ENCODE results near the gene SLC37A1.

SLC37A1 gene

DNA sequence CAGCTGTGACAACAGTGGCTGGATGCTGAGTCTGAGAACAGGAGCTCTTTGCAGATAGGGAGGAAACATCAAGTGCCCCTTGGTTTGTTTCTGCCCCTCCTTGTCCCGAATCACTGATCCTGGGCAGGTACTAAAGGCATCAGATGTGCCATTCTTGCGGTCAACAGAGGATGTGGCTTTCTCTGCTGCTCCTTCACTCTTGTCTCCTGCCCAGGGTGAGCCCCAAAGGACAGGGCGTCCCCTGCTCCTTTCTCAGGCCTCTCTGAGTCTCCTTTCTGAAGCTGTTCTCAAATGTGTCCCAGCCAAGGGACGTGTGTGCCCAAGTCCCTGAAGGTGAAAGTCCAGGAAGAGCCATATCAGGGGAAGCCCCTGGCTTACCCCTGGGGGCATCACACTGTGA is 31.7 kb downstream of the SLC37A1 start:
- DNase-seq (ENCODE audit: low read depth) = no peak

DNA sequence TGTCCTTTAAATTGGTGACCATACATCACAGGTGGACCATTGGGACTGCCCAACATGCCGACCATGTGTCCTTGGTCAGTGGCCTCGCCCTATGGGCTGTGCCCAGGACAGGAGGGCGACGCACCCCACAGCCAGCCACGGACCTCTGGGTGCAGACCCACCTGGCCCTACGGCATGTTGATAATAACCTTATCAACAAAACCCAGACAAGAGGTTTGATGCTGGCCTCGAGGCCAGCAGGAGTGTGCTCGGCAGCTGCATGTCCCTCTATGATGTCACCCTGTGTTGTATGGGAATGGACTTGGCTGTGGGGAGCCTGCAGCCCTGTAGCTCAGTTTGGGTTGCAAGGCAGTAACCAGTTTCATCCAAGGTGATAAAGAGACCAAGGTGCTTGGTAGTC is 32.1 kb downstream of the SLC37A1 start:
- no peak for DNase-seq (ENCODE audit: low read depth)

DNA sequence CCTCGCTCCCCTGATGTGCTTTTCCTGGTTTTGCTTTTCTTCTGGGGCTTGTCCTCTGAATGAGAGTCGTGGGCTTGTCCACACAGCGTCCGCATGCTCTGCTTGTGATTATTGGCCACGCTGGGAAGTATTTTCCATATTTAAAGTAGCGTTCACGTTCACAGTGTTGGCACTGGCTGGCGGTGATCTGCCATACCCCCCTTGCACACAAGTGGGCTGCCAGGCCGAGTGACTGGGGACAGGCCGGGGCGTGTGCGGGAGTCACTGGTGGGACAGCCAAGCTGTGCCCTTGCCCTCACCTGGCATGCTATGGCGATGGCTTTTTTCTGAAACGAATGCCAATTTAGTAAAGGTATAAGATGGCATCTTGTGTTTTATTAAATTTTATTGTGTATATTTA is 32.8 kb downstream of the SLC37A1 start:
- no peak for DNase-seq (ENCODE audit: low read depth)

DNA sequence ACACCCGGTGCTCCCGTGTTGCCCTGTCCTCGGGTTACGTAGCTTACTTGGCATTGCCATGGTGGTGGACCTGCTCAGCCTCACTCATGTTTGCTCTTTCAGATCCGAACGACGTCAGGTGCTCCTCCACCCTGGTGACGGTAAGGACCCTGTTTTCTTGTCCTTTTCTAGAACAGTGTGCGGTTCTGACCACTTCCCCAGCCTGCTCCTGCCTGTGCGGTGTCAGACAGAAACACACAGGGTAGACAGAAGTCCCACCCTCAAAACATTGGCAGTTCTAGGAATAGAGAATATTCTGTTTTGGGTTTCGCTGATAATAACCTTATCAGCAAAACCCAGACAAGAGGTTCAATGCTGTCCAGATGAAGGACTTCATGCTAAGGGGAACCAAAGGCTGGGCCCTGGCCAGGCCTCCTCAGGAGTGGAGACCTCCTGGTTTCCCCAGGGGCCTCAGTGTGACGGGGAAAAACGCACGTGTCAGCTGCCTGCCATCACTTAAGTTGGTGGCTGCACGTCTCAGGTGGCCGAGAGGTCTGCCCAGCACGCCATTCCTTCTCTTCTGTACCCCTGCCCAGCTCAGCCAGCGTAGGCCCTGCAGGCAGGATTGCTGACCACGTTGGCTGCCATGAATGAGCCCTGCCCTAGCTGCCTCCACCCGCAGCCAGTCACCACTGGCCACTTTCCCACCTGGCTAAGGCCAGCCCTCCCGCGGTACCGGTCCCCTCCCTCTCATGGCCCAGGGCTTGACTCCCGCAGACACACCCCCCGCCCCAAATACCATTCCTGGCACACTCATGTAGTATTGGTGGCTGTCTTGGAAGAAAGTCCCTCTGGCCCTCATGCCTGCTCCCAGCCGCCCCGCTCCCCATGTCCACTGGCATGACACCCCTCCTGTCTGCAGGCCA is 33.6 kb downstream of the SLC37A1 start:
- no peak for DNase-seq (ENCODE audit: low read depth)

DNA sequence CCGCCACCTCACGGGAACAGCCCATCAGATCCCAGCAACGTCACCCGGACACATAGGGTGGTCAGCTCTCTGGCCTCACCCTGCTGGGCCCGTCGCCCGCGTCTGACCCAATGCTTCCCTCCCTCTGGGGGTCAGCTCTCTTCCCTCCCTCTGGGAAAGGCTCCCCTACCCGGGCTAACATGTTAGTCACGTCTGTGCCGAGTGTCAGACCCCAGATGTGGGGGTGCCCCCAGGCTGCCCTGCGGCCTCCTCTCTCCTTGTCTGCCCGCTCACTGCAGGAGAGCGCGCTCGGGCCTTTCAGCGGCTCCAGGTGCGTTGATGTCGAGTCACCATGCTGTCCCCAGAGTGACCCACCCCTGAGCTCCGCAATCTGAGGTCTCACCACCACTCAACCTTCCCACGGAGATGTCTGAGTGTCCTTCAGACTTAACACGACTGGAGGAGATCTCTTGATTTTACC is 34.3 kb downstream of the SLC37A1 start:
- DNase-seq (ENCODE audit: low read depth) = no peak

DNA sequence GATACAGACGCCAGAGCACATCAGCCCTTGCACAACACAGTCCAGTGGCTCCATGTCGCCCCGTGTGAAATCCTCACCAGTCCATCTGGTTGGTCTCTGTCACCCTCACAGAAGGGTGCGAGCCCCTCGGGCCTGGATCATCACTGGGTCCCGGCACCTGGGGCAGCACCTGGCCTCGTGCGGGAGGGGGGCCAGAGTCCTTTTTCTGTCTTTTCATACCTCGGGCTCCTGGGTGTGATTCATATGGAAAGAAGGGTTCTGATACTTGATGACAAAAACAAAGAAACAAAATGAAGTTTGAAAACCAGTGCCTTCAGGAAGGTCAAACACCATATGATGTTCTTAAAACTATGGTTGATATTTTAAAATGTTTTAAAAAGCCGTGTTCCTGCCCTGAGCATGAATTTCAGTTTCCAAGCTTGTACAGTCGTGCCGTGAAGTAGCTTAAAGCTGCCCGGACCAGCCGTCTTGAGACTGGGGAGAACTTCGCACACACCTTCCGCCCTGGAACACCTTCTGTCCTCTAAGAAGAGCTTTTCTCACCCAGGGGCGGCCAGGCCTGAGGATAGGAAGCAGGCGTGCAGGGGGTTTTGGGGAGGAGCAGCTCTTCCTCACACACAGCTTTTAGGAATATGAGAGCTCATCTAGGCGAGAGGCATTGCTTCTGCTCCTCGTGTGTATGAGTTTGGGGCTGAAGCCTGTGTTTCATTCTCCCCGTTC is 35.2 kb downstream of the SLC37A1 start:
- DNase-seq (ENCODE audit: low read depth) = no peak

DNA sequence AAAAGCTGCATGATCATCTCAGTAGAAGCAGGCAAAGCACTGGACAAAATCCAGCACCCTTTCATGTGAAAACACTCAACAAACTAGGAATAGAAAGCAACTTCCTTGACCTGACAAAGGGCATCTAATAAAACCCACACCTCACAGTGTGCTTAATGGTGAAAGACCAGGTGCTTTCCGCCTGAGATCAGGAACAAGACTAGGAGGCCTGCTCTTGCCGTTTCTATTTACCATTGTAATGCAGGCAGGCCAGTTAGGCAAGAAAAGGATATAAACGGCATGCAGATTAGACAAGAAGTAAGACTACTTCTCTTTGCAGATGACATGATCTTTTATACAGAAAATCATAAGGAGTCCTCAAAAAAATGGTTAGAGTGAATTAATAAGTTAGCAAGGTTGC is 37.2 kb downstream of the SLC37A1 start:
- DNase-seq (ENCODE audit: low read depth) = no peak

DNA sequence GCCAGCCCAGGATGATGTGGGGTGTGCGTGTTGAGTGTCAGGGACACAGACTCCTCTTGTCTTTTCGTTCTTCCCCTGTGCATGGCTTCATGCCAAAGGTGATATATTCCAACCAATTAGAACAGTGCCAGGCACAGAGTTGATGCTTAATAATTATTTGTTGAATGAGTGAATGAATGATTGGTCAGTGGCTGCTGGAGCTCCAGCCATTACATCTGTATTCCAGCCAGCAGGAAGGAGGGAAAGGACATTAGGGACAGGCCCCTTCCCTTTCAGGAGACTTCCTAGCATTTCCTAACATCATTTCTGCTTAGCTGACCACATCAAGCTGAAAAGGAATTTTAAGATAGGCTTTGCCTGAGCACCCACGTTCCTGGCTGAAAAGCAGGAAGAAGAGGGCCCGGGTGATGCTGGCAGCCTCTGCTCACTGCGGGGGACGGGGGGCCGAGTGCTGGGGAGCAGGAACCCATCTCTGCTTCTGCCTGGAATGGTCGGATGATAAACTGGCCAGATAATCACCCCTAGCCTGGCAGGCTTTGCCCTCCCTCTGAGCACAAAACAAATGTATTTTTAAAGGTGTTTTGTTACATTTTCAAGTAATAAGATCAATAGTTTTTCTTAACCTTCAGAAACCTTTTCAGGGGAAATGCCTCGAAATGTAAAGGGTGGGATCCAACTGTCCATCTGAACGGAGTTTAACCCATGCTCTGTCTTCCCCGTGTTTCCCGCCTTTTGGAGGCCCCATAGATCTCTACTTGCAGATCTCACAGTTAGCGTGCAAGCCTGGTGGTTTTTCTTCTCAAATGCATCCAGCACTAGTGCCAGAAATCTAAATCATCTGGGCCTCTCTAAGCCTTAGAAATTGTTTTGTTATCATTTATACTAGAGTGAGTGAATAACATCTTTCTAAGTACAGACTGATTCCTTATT is 39.0 kb downstream of the SLC37A1 start:
- no peak for DNase-seq (ENCODE audit: low read depth)

DNA sequence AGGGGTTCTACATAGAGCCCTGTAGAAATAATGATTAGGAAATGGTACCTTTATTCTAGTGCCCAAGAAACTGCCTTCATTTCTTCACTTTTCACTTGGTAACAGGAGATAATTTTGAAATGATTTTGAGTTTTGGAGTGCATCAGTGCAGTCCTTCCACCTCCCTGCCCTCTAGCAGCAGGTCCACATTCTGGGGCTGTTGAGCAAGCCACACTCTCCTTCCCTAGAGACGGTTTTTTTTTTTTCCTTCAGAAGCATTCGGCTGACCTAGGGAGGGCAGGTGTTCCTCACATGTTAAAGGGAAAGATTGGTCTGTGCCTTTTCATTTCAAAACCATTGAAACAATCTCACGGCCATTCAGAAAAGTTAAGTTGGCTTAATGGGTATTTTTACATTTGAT is 39.8 kb downstream of the SLC37A1 start:
- no peak for DNase-seq (ENCODE audit: low read depth)

DNA sequence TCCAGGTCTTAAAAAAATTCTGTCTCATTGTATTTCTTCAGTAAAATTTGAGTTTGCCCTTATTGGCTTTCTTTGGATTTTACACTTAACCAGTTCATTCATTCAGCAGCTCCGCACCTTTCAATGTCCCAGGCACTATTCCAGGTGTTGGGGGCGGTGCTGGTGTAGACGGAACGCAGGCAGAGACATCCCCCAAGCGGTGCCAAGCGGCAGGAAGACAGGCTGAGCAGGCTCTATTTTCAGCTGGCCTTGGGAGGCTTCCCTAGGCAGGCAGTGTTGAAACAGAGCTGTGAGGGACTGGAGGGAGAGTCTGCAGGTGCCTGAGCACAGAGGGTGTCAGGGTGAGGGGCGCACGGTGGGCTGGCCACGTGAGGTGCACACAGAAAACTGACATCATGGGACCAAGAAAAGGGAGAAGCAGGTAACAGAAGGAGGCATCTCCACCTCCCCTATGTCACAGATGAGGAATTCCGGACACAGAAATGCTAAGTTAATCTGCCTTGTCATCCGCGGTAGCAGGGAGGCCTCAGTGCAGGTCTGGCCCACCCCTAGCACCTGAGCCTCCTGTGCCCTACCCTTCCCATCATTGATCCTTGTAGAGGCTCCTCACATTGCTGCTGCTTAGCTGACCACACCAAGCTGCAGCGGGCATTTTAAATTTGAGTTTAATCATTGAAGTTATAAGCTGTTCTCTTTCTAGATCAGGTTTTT is 40.8 kb downstream of the SLC37A1 start:
- DNase-seq (ENCODE audit: low read depth) = no peak

DNA sequence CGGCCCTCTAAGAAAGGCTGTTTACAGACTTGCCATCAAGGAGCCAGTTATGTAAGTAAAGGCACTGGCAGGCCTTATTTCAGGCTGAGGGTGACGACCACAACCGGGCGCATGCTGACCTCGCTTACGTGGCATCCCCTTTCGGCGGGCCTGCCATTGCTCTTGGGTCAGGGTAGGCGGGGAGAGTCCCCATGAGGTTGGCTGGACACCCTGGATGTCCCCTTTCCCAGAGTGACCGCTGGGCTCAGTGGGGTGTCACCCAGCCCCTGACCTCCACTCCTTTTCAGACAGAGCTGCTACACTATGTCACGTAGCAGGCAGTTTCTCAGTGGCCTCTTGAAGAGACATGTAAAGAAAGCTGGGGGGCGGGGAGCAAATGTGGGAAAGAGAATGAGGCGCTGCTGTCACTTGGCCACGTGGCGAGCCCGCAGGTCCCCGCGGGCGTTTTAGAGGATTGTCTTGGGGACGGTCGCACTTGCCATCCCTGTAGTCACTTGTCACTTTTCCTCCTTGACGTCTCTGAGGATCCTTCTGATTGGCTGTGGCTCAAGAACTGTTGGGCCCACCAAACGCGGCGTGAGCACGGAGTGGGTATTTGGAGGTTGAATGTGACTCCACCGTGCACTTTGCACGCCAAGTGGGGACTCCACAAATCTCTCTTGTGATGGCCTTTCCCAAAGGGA is 42.2 kb downstream of the SLC37A1 start:
- no peak for DNase-seq (ENCODE audit: low read depth)

DNA sequence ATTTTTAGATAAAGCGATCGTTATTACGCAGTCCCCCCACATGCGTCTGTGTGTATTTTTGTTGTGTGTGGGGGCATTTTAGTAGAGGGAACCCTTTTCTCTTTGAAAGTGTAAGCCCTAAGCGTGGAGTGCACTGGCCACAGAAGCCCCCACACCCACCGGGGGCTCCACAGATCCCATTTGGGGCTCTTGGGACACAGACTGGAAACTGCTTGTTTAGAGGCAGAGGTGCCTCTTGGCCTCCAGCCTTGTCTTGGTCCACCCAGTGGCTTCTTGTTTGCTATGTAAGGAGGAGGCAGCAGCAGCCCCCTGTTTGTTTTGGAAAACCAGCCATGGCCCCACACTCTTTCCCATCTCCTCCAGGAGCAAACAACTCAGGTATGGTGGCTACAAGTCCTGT is 42.8 kb downstream of the SLC37A1 start:
- DNase-seq (ENCODE audit: low read depth) = no peak

DNA sequence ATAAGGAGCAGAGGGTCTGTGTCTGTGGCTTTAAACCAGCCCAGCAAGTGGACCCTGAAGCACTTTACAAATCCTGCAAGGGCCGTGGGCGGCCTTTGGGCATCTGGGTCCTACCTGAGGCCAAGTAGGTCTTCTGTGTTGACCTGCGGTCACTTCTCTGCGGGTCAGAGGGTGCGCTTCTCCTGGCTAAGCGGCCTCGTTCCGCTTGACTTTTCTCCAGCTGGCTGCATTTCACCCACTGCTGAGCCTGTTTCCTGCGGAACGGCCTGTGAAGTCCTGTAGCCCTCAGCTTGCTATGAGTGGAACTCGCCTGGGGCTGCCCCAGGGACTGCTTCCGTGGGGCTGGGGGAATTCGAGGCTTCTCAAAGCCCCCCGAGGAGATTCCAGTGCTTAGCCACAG is 43.3 kb downstream of the SLC37A1 start:
- DNase-seq (ENCODE audit: low read depth) = no peak

DNA sequence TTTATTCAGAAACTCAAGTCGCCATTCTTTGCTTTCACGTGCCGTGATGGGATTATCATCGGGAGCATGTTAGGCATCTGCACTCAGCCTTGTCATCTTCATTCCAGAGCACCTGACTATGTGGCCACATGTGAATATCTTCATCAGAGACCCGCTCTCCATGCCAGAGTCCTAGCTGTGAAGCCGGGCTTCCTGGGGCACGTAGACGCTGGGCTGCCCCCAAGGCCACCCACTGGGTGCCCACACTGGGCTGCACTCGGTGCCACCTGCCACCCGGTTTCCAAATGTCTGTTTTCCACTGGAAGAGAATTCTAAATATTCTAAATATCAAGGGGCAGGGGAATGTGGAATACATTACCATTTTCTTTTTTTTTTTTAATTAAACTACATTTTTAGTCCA is 43.8 kb downstream of the SLC37A1 start:
- no peak for DNase-seq (ENCODE audit: low read depth)

DNA sequence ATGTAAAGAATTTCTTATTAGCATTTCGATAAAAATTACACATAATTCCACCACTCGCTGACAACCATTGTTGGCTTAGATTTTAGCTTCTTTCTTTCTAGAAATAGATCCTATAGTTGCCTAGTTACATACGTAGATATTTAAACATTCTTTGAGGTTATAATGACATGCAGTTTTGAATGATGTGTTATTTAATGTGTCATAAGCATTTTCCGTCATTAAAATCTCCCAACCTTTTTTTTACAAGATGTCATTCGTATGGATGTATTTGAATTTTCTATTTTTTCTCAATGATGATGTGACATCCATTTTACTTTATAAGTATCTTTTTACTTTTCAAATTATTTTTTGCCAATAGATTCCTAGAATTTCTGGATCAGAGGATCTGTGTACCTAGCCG is 44.7 kb downstream of the SLC37A1 start:
- DNase-seq (ENCODE audit: low read depth) = no peak

DNA sequence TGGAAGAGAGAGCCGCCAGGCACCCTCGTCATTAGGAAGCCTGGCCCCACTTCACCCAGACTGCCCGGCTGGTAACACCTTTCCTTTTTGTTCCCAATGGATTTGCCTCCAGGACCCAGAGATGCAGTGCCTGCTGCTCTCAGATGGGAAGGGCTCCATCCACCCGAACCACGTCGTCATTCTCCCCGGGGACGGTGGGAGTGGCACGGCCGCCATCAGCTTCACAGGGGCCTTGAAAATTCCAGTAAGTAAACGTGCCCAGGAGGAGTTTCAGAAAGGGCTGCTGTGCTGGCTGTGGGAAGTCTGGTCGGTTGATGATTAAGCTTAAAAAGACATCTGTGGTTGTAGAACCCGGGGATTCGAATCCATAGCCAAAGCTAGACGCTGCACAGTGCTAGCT is 45.2 kb downstream of the SLC37A1 start:
- no peak for DNase-seq (ENCODE audit: low read depth)

DNA sequence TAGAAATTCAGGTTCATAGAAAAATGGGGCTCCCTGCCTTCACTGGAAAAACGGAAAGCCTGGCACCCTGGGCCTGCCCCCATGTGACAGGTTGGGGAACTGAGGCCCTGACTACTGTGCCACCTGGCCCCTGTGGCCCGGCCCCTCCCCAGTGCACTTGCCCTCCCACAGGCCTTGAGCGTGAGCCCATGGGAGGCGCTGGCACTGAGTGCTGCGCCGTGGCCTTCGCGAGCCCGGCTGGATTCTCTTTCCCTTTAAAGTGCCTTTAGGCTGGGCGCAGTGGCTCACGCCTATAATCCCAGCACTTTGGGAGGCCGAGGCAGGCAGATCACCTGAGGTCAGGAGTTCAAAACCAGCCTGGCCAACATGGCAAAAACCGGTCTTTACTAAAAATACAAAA is 45.7 kb downstream of the SLC37A1 start:
- DNase-seq (ENCODE audit: low read depth) = no peak

DNA sequence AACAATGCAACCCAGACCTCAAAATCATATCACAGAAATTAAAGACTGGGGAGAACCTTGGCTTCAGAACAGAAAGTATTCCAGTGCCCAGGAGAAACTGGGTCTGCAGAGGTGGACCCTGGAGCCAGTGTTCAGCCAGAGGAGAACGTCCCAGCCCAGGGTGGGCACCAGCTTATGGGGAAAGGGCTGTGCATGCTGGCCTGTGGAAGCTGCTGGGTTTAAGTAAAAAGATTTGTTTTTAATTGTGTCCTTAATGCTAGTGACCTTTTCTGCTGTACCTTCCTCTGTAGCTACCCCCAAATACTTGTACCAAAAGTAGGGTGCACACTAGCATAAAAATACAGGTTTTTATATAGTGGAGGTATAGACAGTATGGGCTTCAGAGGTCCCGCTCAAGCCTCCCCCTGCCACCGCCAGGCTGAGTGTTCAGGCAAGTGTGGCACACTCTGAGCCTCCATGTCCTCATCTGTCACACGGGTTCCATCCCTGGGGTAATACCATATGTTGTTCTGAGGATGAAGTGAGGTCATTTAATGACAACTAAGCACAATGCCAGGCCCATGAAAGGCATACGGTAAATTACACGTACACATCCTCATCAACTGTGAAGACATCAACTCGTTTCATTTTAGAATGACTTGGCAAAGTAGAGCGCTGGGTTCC is 47.0 kb downstream of the SLC37A1 start:
- DNase-seq (ENCODE audit: low read depth) = no peak

DNA sequence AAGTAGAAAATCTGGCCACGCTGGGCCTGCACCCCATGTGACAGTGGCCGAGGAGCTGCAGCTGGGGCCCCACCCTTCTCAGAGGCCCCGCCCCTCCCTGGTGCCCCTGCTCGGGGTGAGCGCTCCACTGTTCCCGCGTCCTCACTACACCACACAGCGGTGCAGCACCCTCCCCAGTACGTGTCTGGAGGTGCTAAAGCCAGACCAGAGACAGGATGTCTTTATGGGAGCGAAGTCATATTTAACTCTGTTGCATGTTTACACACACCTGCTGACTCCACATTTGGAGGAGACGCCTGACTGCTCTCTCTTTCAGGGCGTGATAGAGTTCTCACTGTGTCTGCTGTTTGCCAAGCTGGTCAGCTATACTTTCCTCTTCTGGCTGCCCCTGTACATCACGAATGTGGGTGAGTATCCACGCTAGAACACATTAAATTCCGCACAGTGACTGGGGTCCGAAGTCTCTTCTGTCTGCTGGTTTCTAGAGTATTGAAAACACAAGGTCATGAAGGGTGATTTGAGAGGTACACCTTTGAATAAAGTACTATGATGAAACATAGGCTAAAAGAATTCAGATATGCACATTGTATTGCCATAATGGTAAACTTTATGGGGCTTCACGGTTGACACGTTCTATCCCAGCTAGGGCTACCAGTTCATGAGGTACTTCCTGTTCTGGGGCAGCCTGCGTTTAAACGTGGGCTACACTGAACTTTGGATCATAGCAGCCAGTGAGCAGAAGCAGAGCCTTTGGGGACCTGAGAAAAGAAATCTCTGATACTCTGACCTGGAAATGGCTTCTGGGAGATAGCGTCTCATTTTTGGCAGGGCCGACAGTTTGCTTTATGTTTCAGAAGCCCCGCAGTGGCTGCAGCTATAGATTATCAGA is 48.4 kb downstream of the SLC37A1 start:
- DNase-seq (ENCODE audit: low read depth) = no peak

DNA sequence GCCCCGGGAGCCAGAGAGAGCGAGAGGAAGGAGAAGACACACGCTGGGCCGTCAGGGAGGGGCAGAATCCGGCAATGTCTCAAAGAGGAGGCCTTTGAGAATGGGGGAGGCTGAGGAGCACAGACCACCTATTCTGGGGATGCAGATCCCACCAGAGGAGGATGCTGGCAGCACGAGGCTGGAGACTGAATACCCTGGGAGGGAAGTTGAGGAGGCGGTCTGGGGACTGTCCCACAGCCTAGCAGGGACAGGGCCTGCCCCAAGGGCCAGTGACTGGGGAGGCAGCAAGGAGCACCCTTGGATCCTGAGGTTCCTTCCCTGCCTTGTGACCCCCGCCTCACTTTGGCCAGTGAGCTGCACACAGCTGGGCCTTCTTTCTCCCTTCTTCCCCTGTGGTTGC is 49.2 kb downstream of the SLC37A1 start:
- DNase-seq (ENCODE audit: low read depth) = no peak

Data from fibroblast of the conjunctiva (primary cell).